Uterus (tissue), 2 donors: ENCODE data around the gene GABRA5.

Experiments used
- POLR2A ChIP-seq, 2 donors: fragments of 450-650 bp; IDR thresholded peaks; one replicate each; pipeline ENCODE4 v1.6.1; 2016; ENCODE audit warnings: antibody characterized with exemption in 2 of 2, mild to moderate bottlenecking in 1 of 2, moderate library complexity in 1 of 2
- TF ChIP-seq, protein P1 (sequence below), 4 experiments: fragments of 200-600 bp in 2 of 4; fragments of 450-650 bp in 2 of 4; sonication (generic) in 2 of 4; IDR thresholded peaks; one replicate each; pipeline ENCODE4 v1.5.1; 2016 to 2019; ENCODE audit warnings: antibody characterized with exemption in 4 of 4, mild to moderate bottlenecking in 2 of 4, moderate library complexity in 1 of 4

- TF ChIP-seq POLR2A (IDR thresholded peaks at IDR 0.05): no peak
- TF ChIP-seq, protein P1, sequence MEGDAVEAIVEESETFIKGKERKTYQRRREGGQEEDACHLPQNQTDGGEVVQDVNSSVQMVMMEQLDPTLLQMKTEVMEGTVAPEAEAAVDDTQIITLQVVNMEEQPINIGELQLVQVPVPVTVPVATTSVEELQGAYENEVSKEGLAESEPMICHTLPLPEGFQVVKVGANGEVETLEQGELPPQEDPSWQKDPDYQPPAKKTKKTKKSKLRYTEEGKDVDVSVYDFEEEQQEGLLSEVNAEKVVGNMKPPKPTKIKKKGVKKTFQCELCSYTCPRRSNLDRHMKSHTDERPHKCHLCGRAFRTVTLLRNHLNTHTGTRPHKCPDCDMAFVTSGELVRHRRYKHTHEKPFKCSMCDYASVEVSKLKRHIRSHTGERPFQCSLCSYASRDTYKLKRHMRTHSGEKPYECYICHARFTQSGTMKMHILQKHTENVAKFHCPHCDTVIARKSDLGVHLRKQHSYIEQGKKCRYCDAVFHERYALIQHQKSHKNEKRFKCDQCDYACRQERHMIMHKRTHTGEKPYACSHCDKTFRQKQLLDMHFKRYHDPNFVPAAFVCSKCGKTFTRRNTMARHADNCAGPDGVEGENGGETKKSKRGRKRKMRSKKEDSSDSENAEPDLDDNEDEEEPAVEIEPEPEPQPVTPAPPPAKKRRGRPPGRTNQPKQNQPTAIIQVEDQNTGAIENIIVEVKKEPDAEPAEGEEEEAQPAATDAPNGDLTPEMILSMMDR (IDR thresholded peaks at IDR 0.05): no peak
These were observed 105.8 kb downstream of the GABRA5 start for GRCh38 chr15:26972636-26973035.
